Right renal cortex interstitium (tissue), 3 donors: Measurements from ENCODE around the gene GPAT2. TPM values are rescaled to one million over a fixed set of nuclear protein-coding genes. Genes with fewer than 3 reads are reported as not detected.
A peak's percentile ranks its signal among the peaks of the same experiment; 100 is the strongest.
"Not testable (repeated sequence)": the region's sequence is repeated elsewhere in the genome, so short reads cannot be mapped to it uniquely, and the experiment has no call there.

Experiments
- DNase-seq, 3 donors: peaks; one replicate each; pipeline ENCODE4 v3.0.0-alpha.2; 2013; ENCODE audit warnings: low read depth in 3 of 3, low spot score in 2 of 3
- polyA plus RNA-seq, 3 donors: library from polyadenylated mRNA; unstranded; fragments of 120-200 nt; gene quantifications; one replicate each; pipeline ENCODE4 v1.2.1, GENCODE V29; 2013; ENCODE audit not compliant: insufficient read length in 3 of 3

GPAT2 gene
- polyA plus RNA-seq, 3 donors = 2.3 to 4.2 (median 3.3) TPM

GRCh38 chr2:96024336-96025193, 10.2 kb downstream of the GPAT2 start:
- DNase-seq = no peak

- not testable (repeated sequence) for DNase-seq
Measured at GRCh38 chr2:96023701-96024100, 11.0 kb downstream of the GPAT2 start.

- DNase-seq = peak in 2 of 3 donors; percentile 31 to 36
Measured at GRCh38 chr2:96022701-96023447, 11.8 kb downstream of the GPAT2 start.

GRCh38 chr2:96022126-96022525, 12.6 kb downstream of the GPAT2 start:
- DNase-seq = not testable (repeated sequence)

GRCh38 chr2:96021142-96021541, 13.6 kb downstream of the GPAT2 start:
- DNase-seq = not testable (repeated sequence)

- not testable (repeated sequence) for DNase-seq
Measured at GRCh38 chr2:96019909-96020590, 14.7 kb downstream of the GPAT2 start.

- DNase-seq = not testable (repeated sequence)
Measured at GRCh38 chr2:96016321-96016720, 18.4 kb downstream of the GPAT2 start.

GRCh38 chr2:96012792-96013264, 21.9 kb downstream of the GPAT2 start:
- DNase-seq = not testable (repeated sequence)

GRCh38 chr2:96012086-96012791, 22.5 kb downstream of the GPAT2 start:
- not testable (repeated sequence) for DNase-seq

GRCh38 chr2:96011129-96011455, 23.6 kb downstream of the GPAT2 start:
- DNase-seq = peak in 1 of 3 donors; percentile 7

GRCh38 chr2:96010320-96011128, 24.2 kb downstream of the GPAT2 start:
- DNase-seq = peak in 2 of 3 donors; percentile 74 to 84

- not testable (repeated sequence) for DNase-seq
Measured at GRCh38 chr2:96009833-96010232, 24.9 kb downstream of the GPAT2 start.

GRCh38 chr2:96008051-96008450, 26.7 kb downstream of the GPAT2 start:
- DNase-seq = not testable (repeated sequence)

- DNase-seq = not testable (repeated sequence)
Measured at GRCh38 chr2:96006248-96006647, 28.5 kb downstream of the GPAT2 start.

- peak in 1 of 3 donors; percentile 21 for DNase-seq
Measured at GRCh38 chr2:95992520-95993272, 42.0 kb downstream of the GPAT2 start.

- not testable (repeated sequence) for DNase-seq
Measured at GRCh38 chr2:95992102-95992501, 42.6 kb downstream of the GPAT2 start.

- peak in 1 of 3 donors; percentile 32 for DNase-seq
Measured at GRCh38 chr2:95991351-95992094, 43.2 kb downstream of the GPAT2 start, which contains the start of gene ANKRD36C. Gene ANKRD36C, minus strand, starts transcription at chr2:95991824. Its CDS starts 116 bp downstream, at chr2:95991708.

- not testable (repeated sequence) for DNase-seq
Measured at GRCh38 chr2:95990884-95991283, 43.8 kb downstream of the GPAT2 start.
